Measurements from ENCODE around the gene PPP1R14C.

The PPP1R14C gene

DNA sequence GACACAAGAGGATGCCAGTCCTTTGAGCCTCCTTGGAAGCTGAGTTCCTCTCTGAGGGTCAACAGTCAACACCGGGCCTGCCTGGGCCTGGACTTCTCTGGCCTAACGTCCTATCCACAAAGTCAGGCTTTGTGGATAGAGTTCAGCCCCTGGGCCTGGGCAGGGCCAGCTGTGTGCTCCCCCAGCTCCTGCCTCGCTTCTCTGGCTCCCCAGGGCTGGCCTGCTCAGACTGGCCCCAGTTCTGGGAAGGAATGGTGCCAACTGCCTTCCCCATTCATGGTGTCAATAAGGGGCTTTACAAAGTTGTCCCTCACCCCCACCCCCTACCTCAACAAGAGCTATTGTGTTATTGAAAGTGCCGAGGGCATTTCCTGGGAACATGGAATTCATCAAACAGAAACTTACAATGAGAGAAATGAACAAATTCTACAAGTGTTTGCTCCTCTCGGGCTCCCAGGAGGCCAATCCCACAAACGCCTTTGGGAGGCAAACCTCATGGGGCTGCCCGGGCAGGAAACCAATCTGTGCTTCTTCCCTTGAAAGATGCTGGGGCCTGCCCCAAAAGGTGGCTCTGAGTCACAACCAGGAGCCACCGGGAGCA is 26.5 kb upstream of the PPP1R14C start:
- TF ChIP-seq, protein P1, sequence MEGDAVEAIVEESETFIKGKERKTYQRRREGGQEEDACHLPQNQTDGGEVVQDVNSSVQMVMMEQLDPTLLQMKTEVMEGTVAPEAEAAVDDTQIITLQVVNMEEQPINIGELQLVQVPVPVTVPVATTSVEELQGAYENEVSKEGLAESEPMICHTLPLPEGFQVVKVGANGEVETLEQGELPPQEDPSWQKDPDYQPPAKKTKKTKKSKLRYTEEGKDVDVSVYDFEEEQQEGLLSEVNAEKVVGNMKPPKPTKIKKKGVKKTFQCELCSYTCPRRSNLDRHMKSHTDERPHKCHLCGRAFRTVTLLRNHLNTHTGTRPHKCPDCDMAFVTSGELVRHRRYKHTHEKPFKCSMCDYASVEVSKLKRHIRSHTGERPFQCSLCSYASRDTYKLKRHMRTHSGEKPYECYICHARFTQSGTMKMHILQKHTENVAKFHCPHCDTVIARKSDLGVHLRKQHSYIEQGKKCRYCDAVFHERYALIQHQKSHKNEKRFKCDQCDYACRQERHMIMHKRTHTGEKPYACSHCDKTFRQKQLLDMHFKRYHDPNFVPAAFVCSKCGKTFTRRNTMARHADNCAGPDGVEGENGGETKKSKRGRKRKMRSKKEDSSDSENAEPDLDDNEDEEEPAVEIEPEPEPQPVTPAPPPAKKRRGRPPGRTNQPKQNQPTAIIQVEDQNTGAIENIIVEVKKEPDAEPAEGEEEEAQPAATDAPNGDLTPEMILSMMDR (IDR thresholded peaks at IDR 0.05) = no peak
- no peaks in the 10 kb centered on the region for H3K36me3 ChIP-seq (ENCODE audit: control insufficient read depth, insufficient read depth, low read length)
- H3K4me1 ChIP-seq = no peaks in the 10 kb centered on the region
- H3K4me2 ChIP-seq (ENCODE audit: low read length) = no peak overlapping the region
- H3K27me3 ChIP-seq (ENCODE audit: control insufficient read depth, insufficient read depth, low read length) = no peaks in the 10 kb centered on the region
- no peak overlapping the region for H3K27ac ChIP-seq
- H3K9ac ChIP-seq = no peak overlapping the region
- H3K79me2 ChIP-seq = no peaks in the 10 kb centered on the region
- no peak overlapping the region for H3K4me3 ChIP-seq (ENCODE audit: low read depth, low read length)
- no peak overlapping the region for H2AFZ ChIP-seq
- no peaks in the 10 kb centered on the region for H3K9me3 ChIP-seq (ENCODE audit: control insufficient read depth, low read length)

DNA sequence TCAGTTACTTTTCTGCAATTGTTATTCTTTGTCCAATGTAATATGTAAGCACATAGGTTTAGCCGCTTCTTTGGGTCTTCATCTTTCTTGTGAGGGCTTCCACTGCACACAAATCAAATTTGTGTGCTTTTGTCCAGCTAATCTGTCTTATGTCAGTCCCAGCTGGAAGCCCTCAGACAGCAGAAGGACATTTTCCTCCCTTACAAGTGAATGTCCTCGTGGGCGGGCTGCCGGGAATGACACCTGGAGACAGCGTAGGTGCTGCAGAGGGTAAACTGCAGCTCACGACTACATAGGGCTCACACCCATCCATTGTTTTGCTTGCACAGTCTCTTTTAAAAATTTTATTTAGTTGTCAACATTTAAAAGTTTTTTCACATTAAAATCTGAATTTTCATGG is 24.6 kb upstream of the PPP1R14C start:
- Histone ChIP-seq H3K27ac (no peak overlapping the region), H3K4me2 (ENCODE audit: low read length) (no peak overlapping the region)
- TF ChIP-seq, protein P1 (IDR thresholded peaks at IDR 0.05) = no peak

DNA sequence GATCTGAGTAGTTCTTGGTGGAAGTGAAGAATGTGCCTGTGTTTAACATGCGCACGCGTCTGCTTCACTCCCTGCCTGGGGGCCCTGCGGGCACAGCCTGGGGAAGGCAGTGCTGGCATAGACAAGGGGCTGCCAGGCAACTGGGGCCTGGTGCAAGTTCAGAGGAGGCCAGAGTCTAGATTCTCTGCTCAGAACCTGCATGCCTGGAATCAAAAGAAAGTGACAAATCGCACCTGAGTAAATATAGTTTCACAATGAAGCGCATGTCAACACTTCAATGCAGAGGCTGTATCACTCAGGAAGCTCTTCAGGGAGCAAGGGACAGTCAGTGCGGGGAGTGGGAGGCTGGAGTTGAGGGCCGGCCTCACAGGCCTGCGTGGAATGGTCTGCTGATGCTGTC is 24.2 kb upstream of the PPP1R14C start:
- TF ChIP-seq, protein P1 (IDR thresholded peaks at IDR 0.05) = no peak
- Histone ChIP-seq H3K9ac (no peak overlapping the region), H3K4me2 (ENCODE audit: low read length) (no peak overlapping the region), H3K4me1 (no peaks in the 10 kb centered on the region), H3K9me3 (ENCODE audit: control insufficient read depth, low read length) (no peaks in the 10 kb centered on the region), H2AFZ (no peak overlapping the region), H3K79me2 (no peaks in the 10 kb centered on the region), H3K27me3 (ENCODE audit: control insufficient read depth, insufficient read depth, low read length) (no peaks in the 10 kb centered on the region), H3K36me3 (ENCODE audit: control insufficient read depth, insufficient read depth, low read length) (no peaks in the 10 kb centered on the region), H3K4me3 (ENCODE audit: low read depth, low read length) (no peak overlapping the region), H3K27ac (no peak overlapping the region)

More for the DNA sequence above, 24.6 kb upstream of the PPP1R14C start:
- no peaks in the 10 kb centered on the region for H3K79me2 ChIP-seq
- no peaks in the 10 kb centered on the region for H3K4me1 ChIP-seq
- H3K27me3 ChIP-seq (ENCODE audit: control insufficient read depth, insufficient read depth, low read length) = no peaks in the 10 kb centered on the region
- no peaks in the 10 kb centered on the region for H3K36me3 ChIP-seq (ENCODE audit: control insufficient read depth, insufficient read depth, low read length)
- no peaks in the 10 kb centered on the region for H3K9me3 ChIP-seq (ENCODE audit: control insufficient read depth, low read length)
- H3K9ac ChIP-seq = no peak overlapping the region
- no peak overlapping the region for H3K4me3 ChIP-seq (ENCODE audit: low read depth, low read length)
- H2AFZ ChIP-seq = no peak overlapping the region

DNA sequence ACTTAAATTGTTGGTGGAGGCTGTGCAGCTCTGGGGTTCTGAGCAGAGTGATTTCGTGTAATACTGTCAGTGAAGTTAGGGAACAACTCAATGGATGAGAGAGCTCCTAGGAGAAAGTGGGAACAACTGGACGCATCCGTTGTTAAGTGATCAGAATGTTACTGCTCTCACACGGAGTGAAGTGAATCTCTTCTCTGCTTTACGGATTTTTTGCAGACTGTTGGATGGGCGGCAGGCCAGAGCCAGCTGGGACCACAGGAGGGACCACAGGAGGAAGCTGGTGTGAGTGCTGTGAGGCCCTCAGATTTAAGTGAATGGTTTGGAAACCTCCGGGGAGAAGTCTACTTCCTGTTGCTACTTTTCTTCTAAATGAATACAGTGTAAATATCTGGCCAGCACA is 23.7 kb upstream of the PPP1R14C start:
- no peak overlapping the region for H3K4me3 ChIP-seq (ENCODE audit: low read depth, low read length)
- H3K36me3 ChIP-seq (ENCODE audit: control insufficient read depth, insufficient read depth, low read length) = no peaks in the 10 kb centered on the region
- no peak overlapping the region for H3K9ac ChIP-seq
- no peak overlapping the region for H3K27ac ChIP-seq
- no peak overlapping the region for H2AFZ ChIP-seq
- H3K79me2 ChIP-seq = no peaks in the 10 kb centered on the region
- no peak overlapping the region for H3K4me2 ChIP-seq (ENCODE audit: low read length)
- TF ChIP-seq, protein P1 (IDR thresholded peaks at IDR 0.05) = no peak
- H3K27me3 ChIP-seq (ENCODE audit: control insufficient read depth, insufficient read depth, low read length) = no peaks in the 10 kb centered on the region
- no peaks in the 10 kb centered on the region for H3K4me1 ChIP-seq
- no peaks in the 10 kb centered on the region for H3K9me3 ChIP-seq (ENCODE audit: control insufficient read depth, low read length)

DNA sequence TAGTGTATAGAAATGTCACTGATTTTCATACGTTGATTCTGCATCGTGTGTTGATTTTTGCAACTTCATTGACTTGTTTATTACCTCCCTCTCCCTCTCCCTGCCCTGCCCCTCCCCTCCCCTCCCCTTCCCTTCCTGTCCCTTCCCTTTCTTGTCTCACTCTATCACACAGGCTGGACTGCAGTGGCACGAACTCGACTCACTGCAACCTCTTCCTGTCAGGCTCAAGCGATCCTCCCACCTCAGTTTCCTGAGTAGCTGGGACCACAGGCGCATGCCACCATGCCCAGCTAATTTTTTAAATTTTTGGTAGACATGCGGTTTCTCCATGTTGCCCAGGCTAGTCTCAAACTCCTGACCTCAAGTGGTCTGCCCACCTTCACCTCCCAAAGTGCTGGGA is 19.2 kb upstream of the PPP1R14C start:
- H3K27ac ChIP-seq = no peak overlapping the region
- H3K4me3 ChIP-seq (ENCODE audit: low read depth, low read length) = no peak overlapping the region
- H3K79me2 ChIP-seq = no peaks in the 10 kb centered on the region
- no peaks in the 10 kb centered on the region for H3K27me3 ChIP-seq (ENCODE audit: control insufficient read depth, insufficient read depth, low read length)
- H3K4me1 ChIP-seq = no peaks in the 10 kb centered on the region
- TF ChIP-seq, protein P1 (IDR thresholded peaks at IDR 0.05) = no peak
- H3K36me3 ChIP-seq (ENCODE audit: control insufficient read depth, insufficient read depth, low read length) = no peaks in the 10 kb centered on the region
- no peak overlapping the region for H3K4me2 ChIP-seq (ENCODE audit: low read length)
- H3K9me3 ChIP-seq (ENCODE audit: control insufficient read depth, low read length) = no peaks in the 10 kb centered on the region
- no peak overlapping the region for H2AFZ ChIP-seq
- no peak overlapping the region for H3K9ac ChIP-seq

Measured in parathyroid adenoma (tissue), 2 donors.